GM23248 (cell line): ENCODE data around the gene KNDC1.

ENCODE experiments used
- EZH2 ChIP-seq: fragments of 200-600 bp; sonication (generic); IDR thresholded peaks from 2 replicates; pipeline ENCODE4 v1.6.1; 2018; ENCODE audit warnings: antibody characterized with exemption, mild to moderate bottlenecking; ENCODE audit not compliant: insufficient read depth, poor library complexity, severe bottlenecking
- EZH2phosphoT487 ChIP-seq: fragments of 200-600 bp; sonication (generic); IDR thresholded peaks from 2 replicates; pipeline ENCODE4 v1.6.1; 2018; ENCODE audit warnings: antibody characterized with exemption, moderate library complexity, mild to moderate bottlenecking, low read depth; ENCODE audit not compliant: insufficient read depth

DNA sequence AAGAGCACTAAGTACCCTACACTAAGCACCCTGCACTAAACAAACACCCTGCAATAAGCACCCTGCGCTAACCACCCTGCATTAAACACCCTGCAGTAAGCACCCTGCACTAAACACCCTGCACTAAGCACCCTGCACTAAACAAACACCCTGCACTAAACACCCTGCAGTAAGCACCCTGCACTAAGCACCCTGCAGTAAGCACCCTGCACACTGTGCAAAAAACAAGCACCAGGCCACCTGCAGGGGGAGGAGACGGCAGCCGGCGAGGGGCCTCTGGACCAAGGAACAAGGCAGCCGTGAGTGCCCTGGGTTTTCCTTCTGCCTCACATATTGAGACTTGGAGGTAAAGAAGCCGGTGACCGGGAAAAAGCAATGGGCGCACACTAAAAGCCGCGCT lies 30.2 kb downstream of the KNDC1 start:
- TF ChIP-seq EZH2: no peak
- no peak for TF ChIP-seq EZH2phosphoT487
